Measurements from ENCODE around the gene AJAP1. TPM values are rescaled to one million over a fixed set of nuclear protein-coding genes. Genes with fewer than 3 reads are reported as not detected.

The AJAP1 gene
- total and polyA plus RNA-seq, 2 of the 13 experiments (the other 11 are each of a cell fraction or from before 2014, with no cell fraction given) = not detected

- TF ChIP-seq CAMTA2 (CRISPR knock-in tag; IDR thresholded peaks at IDR 0.05; ENCODE audit: borderline replicate concordance) = no peak
- no peak for TF ChIP-seq ZNF556 (CRISPR knock-in tag; IDR thresholded peaks at IDR 0.05; ENCODE audit: borderline replicate concordance)
- TF ChIP-seq, protein P1, sequence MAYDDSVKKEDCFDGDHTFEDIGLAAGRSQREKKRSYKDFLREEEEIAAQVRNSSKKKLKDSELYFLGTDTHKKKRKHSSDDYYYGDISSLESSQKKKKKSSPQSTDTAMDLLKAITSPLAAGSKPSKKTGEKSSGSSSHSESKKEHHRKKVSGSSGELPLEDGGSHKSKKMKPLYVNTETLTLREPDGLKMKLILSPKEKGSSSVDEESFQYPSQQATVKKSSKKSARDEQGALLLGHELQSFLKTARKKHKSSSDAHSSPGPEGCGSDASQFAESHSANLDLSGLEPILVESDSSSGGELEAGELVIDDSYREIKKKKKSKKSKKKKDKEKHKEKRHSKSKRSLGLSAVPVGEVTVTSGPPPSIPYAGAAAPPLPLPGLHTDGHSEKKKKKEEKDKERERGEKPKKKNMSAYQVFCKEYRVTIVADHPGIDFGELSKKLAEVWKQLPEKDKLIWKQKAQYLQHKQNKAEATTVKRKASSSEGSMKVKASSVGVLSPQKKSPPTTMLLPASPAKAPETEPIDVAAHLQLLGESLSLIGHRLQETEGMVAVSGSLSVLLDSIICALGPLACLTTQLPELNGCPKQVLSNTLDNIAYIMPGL (CRISPR knock-in tag; IDR thresholded peaks at IDR 0.05; ENCODE audit: borderline replicate concordance in 1 of 2, low read depth in 1 of 2) = no peak
- TF ChIP-seq NONO (IDR thresholded peaks at IDR 0.05) = no peak
- no peak for TF ChIP-seq NONO (CRISPR knock-in tag; conservative IDR thresholded peaks at IDR 0.05)
- no peak for TF ChIP-seq ZBED4 (CRISPR knock-in tag; IDR thresholded peaks at IDR 0.05; ENCODE audit: borderline replicate concordance)
- no peak for TF ChIP-seq ZNF703 (CRISPR knock-in tag; IDR thresholded peaks at IDR 0.05; ENCODE audit: borderline replicate concordance)
These were observed 70.4 kb downstream of the AJAP1 start (continued) for GRCh38 chr1:4724695-4725250.
